ENCODE measurements around the gene SUPT3H. TPM values are rescaled to one million over a fixed set of nuclear protein-coding genes. Genes with fewer than 3 reads are reported as not detected.

SUPT3H gene
- total and polyA plus RNA-seq, 2 donors from 2014 or later = 10.1 to 12.5 TPM

DNA sequence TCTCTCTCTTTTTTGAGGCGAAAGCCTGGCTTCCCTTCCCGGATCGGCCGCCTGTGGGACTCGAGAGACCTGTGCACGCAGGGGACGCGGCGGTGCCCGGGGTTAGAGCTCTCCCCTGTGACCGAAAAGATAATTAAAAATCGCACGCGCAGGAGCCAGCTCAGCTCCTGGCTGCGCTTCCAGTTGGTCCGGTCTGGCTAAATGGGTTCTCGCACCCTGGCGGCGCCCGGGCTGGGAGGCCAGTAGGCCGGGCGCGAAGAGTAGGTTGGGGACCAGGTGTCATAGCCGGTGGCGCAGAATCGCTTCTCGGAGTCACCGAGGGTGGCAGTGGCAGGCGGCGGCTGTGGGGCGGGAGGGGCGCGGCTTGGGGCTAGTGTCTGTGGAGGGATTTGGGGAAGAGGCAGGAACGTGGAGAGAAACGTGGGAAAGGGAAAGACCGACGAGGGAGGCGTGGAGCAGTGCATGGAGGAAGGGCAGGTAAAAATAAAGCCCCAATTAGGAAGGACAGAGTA, 41.9 kb upstream of the SUPT3H start:
- TF ChIP-seq, protein P1, sequence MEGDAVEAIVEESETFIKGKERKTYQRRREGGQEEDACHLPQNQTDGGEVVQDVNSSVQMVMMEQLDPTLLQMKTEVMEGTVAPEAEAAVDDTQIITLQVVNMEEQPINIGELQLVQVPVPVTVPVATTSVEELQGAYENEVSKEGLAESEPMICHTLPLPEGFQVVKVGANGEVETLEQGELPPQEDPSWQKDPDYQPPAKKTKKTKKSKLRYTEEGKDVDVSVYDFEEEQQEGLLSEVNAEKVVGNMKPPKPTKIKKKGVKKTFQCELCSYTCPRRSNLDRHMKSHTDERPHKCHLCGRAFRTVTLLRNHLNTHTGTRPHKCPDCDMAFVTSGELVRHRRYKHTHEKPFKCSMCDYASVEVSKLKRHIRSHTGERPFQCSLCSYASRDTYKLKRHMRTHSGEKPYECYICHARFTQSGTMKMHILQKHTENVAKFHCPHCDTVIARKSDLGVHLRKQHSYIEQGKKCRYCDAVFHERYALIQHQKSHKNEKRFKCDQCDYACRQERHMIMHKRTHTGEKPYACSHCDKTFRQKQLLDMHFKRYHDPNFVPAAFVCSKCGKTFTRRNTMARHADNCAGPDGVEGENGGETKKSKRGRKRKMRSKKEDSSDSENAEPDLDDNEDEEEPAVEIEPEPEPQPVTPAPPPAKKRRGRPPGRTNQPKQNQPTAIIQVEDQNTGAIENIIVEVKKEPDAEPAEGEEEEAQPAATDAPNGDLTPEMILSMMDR (IDR thresholded peaks at IDR 0.05; ENCODE audit: borderline replicate concordance, extremely low read depth, insufficient read depth) = peak; percentile 30
- FAIRE-seq = no peak
- Histone ChIP-seq H3K36me3 (ENCODE audit: control insufficient read depth in 2 of 3, insufficient read depth in 3 of 3, low read length in 3 of 3) (no peaks in the 10 kb centered on the region), H3K4me3 (ENCODE audit: low read length in 3 of 3) (peak overlapping the region in 2 of 3 donors; percentile 32 to 53), H3K4me1 (ENCODE audit: control insufficient read depth in 2 of 3, insufficient read depth in 2 of 3, low read depth in 1 of 3, low read length in 3 of 3) (peaks cover 0 to 13% (median 0%) of the 10 kb centered on the region in 3 donors), H3K27me3 (ENCODE audit: control insufficient read depth, insufficient read depth, low read length) (peaks cover 23% of the 10 kb centered on the region), H3K9me3 (ENCODE audit: control insufficient read depth in 2 of 3, insufficient read depth in 1 of 3, low read length in 3 of 3) (no peaks in the 10 kb centered on the region), H3K9ac (ENCODE audit: low read length in 3 of 3) (peak overlapping the region in 1 of 3 donors; percentile 33), H3K27ac (ENCODE audit: low read depth in 2 of 2, low read length in 2 of 2) (no peak overlapping the region)
- intact Hi-C loops (cut with DNase I) = no loop called here
- peak; percentile 77 to 88 (median 81) for DNase-seq

DNA sequence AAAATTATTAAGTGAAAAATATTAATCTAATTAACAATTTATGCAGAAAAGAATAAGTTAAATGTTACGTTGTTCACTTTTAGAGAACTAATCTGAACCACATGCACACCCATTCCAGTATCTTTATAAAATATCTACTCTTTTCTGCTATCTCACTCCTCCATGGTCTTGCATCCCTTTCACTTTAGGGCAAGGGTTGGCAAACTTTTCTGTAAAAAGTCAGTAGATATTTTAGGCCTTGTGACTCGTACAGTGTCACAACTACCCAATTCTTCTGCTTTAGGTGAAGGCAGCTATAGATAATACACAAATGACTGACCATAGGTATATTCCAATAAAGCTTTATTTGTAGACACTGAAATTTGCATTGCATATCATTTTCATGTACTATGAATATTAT, 39.7 kb upstream of the SUPT3H start:
- Histone ChIP-seq H3K27me3 (ENCODE audit: control insufficient read depth, insufficient read depth, low read length) (peaks cover 19% of the 10 kb centered on the region), H3K36me3 (ENCODE audit: control insufficient read depth in 2 of 3, insufficient read depth in 3 of 3, low read length in 3 of 3) (no peaks in the 10 kb centered on the region), H3K4me1 (ENCODE audit: control insufficient read depth in 2 of 3, insufficient read depth in 2 of 3, low read depth in 1 of 3, low read length in 3 of 3) (peaks cover 0 to 9% (median 0%) of the 10 kb centered on the region in 3 donors), H3K9me3 (ENCODE audit: control insufficient read depth in 2 of 3, insufficient read depth in 1 of 3, low read length in 3 of 3) (no peaks in the 10 kb centered on the region), H3K9ac (ENCODE audit: low read length in 3 of 3) (no peak overlapping the region), H3K4me3 (ENCODE audit: low read length in 3 of 3) (no peak overlapping the region), H3K27ac (ENCODE audit: low read depth in 2 of 2, low read length in 2 of 2) (no peak overlapping the region)
- TF ChIP-seq, protein P1 (IDR thresholded peaks at IDR 0.05; ENCODE audit: borderline replicate concordance, extremely low read depth, insufficient read depth) = no peak
- FAIRE-seq = no peak
- no peak for DNase-seq
- intact Hi-C loops (cut with DNase I) = no loop called here

DNA sequence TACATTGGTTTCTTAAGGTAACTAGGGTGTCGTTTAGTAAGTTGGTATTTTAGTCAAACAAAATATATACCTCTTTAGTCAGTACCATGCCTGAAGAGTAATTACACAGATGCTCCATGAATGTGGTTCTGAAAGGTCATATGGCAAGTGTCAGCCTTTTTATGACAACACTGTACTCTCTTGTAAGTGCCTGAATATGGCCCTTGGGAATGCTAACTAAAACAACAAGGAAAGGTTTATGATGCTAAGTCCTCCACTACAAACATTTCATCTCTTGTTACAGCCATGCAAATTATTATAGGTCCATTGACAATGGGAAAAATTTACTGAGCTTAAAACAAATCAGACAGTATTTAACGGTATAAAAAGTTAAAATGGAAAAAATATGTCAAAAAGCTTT, 39.0 kb upstream of the SUPT3H start:
- no peak overlapping the region for H3K4me3 ChIP-seq (ENCODE audit: low read length in 3 of 3)
- H3K36me3 ChIP-seq (ENCODE audit: control insufficient read depth in 2 of 3, insufficient read depth in 3 of 3, low read length in 3 of 3) = no peaks in the 10 kb centered on the region
- H3K27me3 ChIP-seq (ENCODE audit: control insufficient read depth, insufficient read depth, low read length) = peaks cover 19% of the 10 kb centered on the region
- H3K4me1 ChIP-seq (ENCODE audit: control insufficient read depth in 2 of 3, insufficient read depth in 2 of 3, low read depth in 1 of 3, low read length in 3 of 3) = peaks cover 0 to 9% (median 0%) of the 10 kb centered on the region in 3 donors
- H3K9ac ChIP-seq (ENCODE audit: low read length in 3 of 3) = no peak overlapping the region
- DNase-seq (no peak), FAIRE-seq (no peak)
- intact Hi-C loops (cut with DNase I) = no loop called here
- TF ChIP-seq, protein P1 (IDR thresholded peaks at IDR 0.05; ENCODE audit: borderline replicate concordance, extremely low read depth, insufficient read depth) = no peak
- no peaks in the 10 kb centered on the region for H3K9me3 ChIP-seq (ENCODE audit: control insufficient read depth in 2 of 3, insufficient read depth in 1 of 3, low read length in 3 of 3)
- no peak overlapping the region for H3K27ac ChIP-seq (ENCODE audit: low read depth in 2 of 2, low read length in 2 of 2)
